ENCODE measurements around the gene SESN2. TPM values are rescaled to one million over a fixed set of nuclear protein-coding genes. Genes with fewer than 3 reads are reported as not detected.

SESN2 gene
- total RNA-seq, 2 donors from 2014 or later = 13.7 to 16.8 TPM

- intact Hi-C loops (cut with DNase I) = no loop called here
Observed at GRCh38 chr1:28313702-28314546, 54.6 kb downstream of the SESN2 start.

GRCh38 chr1:28314547-28314941 is 55.2 kb downstream of the SESN2 start:
- intact Hi-C loops (cut with DNase I) = no loop called here
- peak; percentile 14 for DNase-seq (ENCODE audit: low spot score)

More at GRCh38 chr1:28313702-28314546, 54.6 kb downstream of the SESN2 start:
- DNase-seq (ENCODE audit: low spot score) = peak; percentile 89

GRCh38 chr1:28317014-28317413 is 57.7 kb downstream of the SESN2 start:
- DNase-seq (ENCODE audit: low spot score) = no peak
- intact Hi-C loops (cut with DNase I) = no loop called here

GRCh38 chr1:28322194-28322593 is 62.9 kb downstream of the SESN2 start:
- peak; percentile 19 for DNase-seq (ENCODE audit: low spot score)
- intact Hi-C loops (cut with DNase I) = loop anchor here in 1 of 2 donors (5.0 to 10.0 kb wide), 2 partner anchors 57 to 180 kb away; no protein-coding TSS in a partner anchor

- intact Hi-C loops (cut with DNase I) = loop anchor here in 1 of 2 donors (5.0 to 10.0 kb wide), 2 partner anchors 59 to 181 kb away; no protein-coding TSS in a partner anchor
- DNase-seq (ENCODE audit: low spot score) = no peak
Observed at GRCh38 chr1:28323720-28324119, 64.4 kb downstream of the SESN2 start.

GRCh38 chr1:28326515-28326914 is 67.2 kb downstream of the SESN2 start:
- DNase-seq (ENCODE audit: low spot score) = no peak
- intact Hi-C loops (cut with DNase I) = loop anchor here in 1 of 2 donors (10.0 kb wide), 1 partner anchor 62 kb away; no protein-coding TSS in a partner anchor

GRCh38 chr1:28326984-28327383 is 67.7 kb downstream of the SESN2 start:
- peak; percentile 11 for DNase-seq (ENCODE audit: low spot score)
- intact Hi-C loops (cut with DNase I) = loop anchor here in 1 of 2 donors (10.0 kb wide), 1 partner anchor 62 kb away; no protein-coding TSS in a partner anchor

GRCh38 chr1:28327431-28327830 is 68.1 kb downstream of the SESN2 start:
- intact Hi-C loops (cut with DNase I) = loop anchor here in 1 of 2 donors (10.0 kb wide), 1 partner anchor 63 kb away; no protein-coding TSS in a partner anchor
- DNase-seq (ENCODE audit: low spot score) = peak; percentile 73

GRCh38 chr1:28328228-28328648 is 68.9 kb downstream of the SESN2 start:
- DNase-seq (ENCODE audit: low spot score) = peak; percentile 69
- intact Hi-C loops (cut with DNase I) = loop anchor here in 1 of 2 donors (10.0 kb wide), 1 partner anchor 63 kb away; no protein-coding TSS in a partner anchor

GRCh38 chr1:28329395-28330153 is 70.3 kb downstream of the SESN2 start:
- intact Hi-C loops (cut with DNase I) = loop anchor here in 1 of 2 donors (10.0 kb wide), 1 partner anchor 65 kb away; no protein-coding TSS in a partner anchor
- DNase-seq (ENCODE audit: low spot score) = peak; percentile 80

Other genes starting within 250 kb of the SESN2 start
- 10 to 100 TPM; 12.3 to 15.0 TPM for gene EYA3, start 170.9 kb upstream of the SESN2 start, total RNA-seq
- gene PTAFR, start 82.8 kb upstream of the SESN2 start, total RNA-seq = 1 to 10 TPM; 5.9 to 9.3 TPM
- 10 to 100 TPM; 69.3 to 80.5 TPM for gene DNAJC8, start 26.5 kb upstream of the SESN2 start, total RNA-seq
- gene ATP5IF1, start 23.4 kb upstream of the SESN2 start, total RNA-seq = 10 to 100 TPM; 85.3 to 88.4 TPM
- gene MED18, start 69.5 kb downstream of the SESN2 start, total RNA-seq = 10 to 100 TPM in 1 of 2 donors, 1 to 10 TPM in 1; 9.5 to 10.7 TPM
- gene PHACTR4, start 110.2 kb downstream of the SESN2 start, total RNA-seq = 10 to 100 TPM; 21.7 to 25.9 TPM
- gene RCC1, start 246.5 kb downstream of the SESN2 start, total RNA-seq = 1 to 10 TPM; 7.9 to 9.2 TPM

Data from posterior vena cava (tissue), 2 donors.